IMR-90 (cell line): ENCODE data around the gene CDH13. TPM values are rescaled to one million over a fixed set of nuclear protein-coding genes. Genes with fewer than 3 reads are reported as not detected.

ENCODE experiments used
- ATAC-seq: fragments of 200-7000 bp; cut with Tn5 transposase; 2 replicates; pipeline ENCODE4 v1.9.1; 2020; ENCODE audit warnings: low read depth, mild to moderate bottlenecking, moderate library complexity
- BruUV-seq: library from RNA; stranded (reverse); fragments of 400-500 nt; replicated peaks from 2 replicates; lab custom pipeline; 2021; lab: Mats Ljungman, UMichigan
- CTCF ChIA-PET: fragments of 300-600 bp; formaldehyde crosslinking; extraction: SDS; loops from one replicate; lab custom pipeline; 2021; ENCODE audit warnings: antibody characterized with exemption; lab: Yijun Ruan, JAX
- POLR2A ChIA-PET: fragments of 300-600 bp; sonication (Branson Sonifier 250); formaldehyde crosslinking; loops from one replicate; lab custom pipeline; 2022; ENCODE audit warnings: antibody characterized with exemption; ENCODE audit not compliant: unreplicated experiment; lab: Charles Lee
- DNase-seq: peaks from one replicate; pipeline ENCODE4 v3.0.0; 2013
- H2AFZ ChIP-seq: replicated peaks from 2 replicates; pipeline ENCODE3; 2013; ENCODE audit warnings: low read length, mild to moderate bottlenecking; ENCODE audit not compliant: poor library complexity
- H2AK5ac ChIP-seq: 2 replicates; pipeline ENCODE4 v1.6.1; 2013; ENCODE audit warnings: low read depth, low read length, inconsistent platforms
- H2AK9ac ChIP-seq: replicated peaks from 2 replicates; pipeline ENCODE3; 2013; ENCODE audit warnings: mild to moderate bottlenecking, low read depth, low read length, moderate library complexity; ENCODE audit not compliant: poor library complexity
- H2BK120ac ChIP-seq: 2 replicates; pipeline ENCODE4 v1.6.1; 2013; ENCODE audit warnings: low read depth, low read length, inconsistent platforms
- H2BK15ac ChIP-seq: 3 replicates; pipeline ENCODE4 v1.6.1; 2013; ENCODE audit warnings: low read depth, low read length, inconsistent platforms
- H2BK20ac ChIP-seq: 2 replicates; pipeline ENCODE4 v1.6.1; 2013; ENCODE audit warnings: low read depth, mild to moderate bottlenecking, inconsistent platforms, low read length, moderate library complexity
- H2BK5ac ChIP-seq: 2 replicates; pipeline ENCODE4 v1.6.1; 2013; ENCODE audit warnings: mild to moderate bottlenecking, low read depth, low read length, inconsistent platforms; ENCODE audit not compliant: poor library complexity, severe bottlenecking
- H3K14ac ChIP-seq: replicated peaks from 2 replicates; pipeline ENCODE4 v1.6.1; 2013; ENCODE audit warnings: low read depth, low read length, inconsistent platforms
- H3K18ac ChIP-seq: 2 replicates; pipeline ENCODE4 v1.6.1; 2013; ENCODE audit warnings: low read depth, low read length, control low read depth
- H3K23ac ChIP-seq: 2 replicates; pipeline ENCODE4 v1.6.1; 2013; ENCODE audit warnings: low read depth, low read length, inconsistent platforms
- H3K27ac ChIP-seq: 2 replicates; pipeline ENCODE4 v1.5.1; 2013; ENCODE audit warnings: mild to moderate bottlenecking, control low read depth, low read length; ENCODE audit not compliant: insufficient read depth
- H3K27me3 ChIP-seq: 2 replicates; pipeline ENCODE4 v1.6.1; 2013; ENCODE audit warnings: low read length; ENCODE audit not compliant: control insufficient read depth, insufficient read depth
- H3K36me3 ChIP-seq: 2 replicates; pipeline ENCODE4 v1.6.1; 2013; ENCODE audit warnings: low read length, mixed read lengths; ENCODE audit not compliant: control insufficient read depth, insufficient read depth
- H3K4ac ChIP-seq: 2 replicates; pipeline ENCODE4 v1.6.1; 2013; ENCODE audit warnings: low read depth, low read length, inconsistent platforms
- H3K4me1 ChIP-seq: 2 replicates; pipeline ENCODE4 v1.6.1; 2013; ENCODE audit warnings: low read length, mixed read lengths; ENCODE audit not compliant: control insufficient read depth, insufficient read depth
- H3K4me2 ChIP-seq: 2 replicates; pipeline ENCODE4 v1.6.1; 2013; ENCODE audit warnings: low read depth, mild to moderate bottlenecking, control low read depth, low read length, moderate library complexity
- H3K4me3 ChIP-seq: 2 replicates; pipeline ENCODE4 v1.5.1; 2013; ENCODE audit warnings: low read depth, mild to moderate bottlenecking, control low read depth, low read length, moderate library complexity; ENCODE audit not compliant: insufficient read depth
- H3K56ac ChIP-seq: 2 replicates; pipeline ENCODE4 v1.6.1; 2013; ENCODE audit warnings: low read length, inconsistent platforms; ENCODE audit not compliant: insufficient read depth; ENCODE audit errors: extremely low read depth
- H3K79me1 ChIP-seq, 2 experiments: 2 replicates each; pipeline ENCODE4 v1.6.1; 2013; ENCODE audit warnings: low read length in 2 of 2, inconsistent platforms in 1 of 2, low read depth in 1 of 2
- H3K9ac ChIP-seq: 2 replicates; pipeline ENCODE4 v1.6.1; 2013; ENCODE audit warnings: low read depth, low read length, control low read depth
- H3K9me1 ChIP-seq: 2 replicates; pipeline ENCODE4 v1.6.1; 2013; ENCODE audit warnings: low read length, inconsistent platforms; ENCODE audit not compliant: insufficient read depth
- H3K9me3 ChIP-seq: 2 replicates; pipeline ENCODE4 v1.6.1; 2013; ENCODE audit warnings: low read length; ENCODE audit not compliant: control insufficient read depth, insufficient read depth
- H4K20me1 ChIP-seq: 2 replicates; pipeline ENCODE4 v1.6.1; 2013; ENCODE audit warnings: low read length, inconsistent platforms; ENCODE audit not compliant: insufficient read depth
- H4K5ac ChIP-seq: 2 replicates; pipeline ENCODE4 v1.6.1; 2013; ENCODE audit warnings: mild to moderate bottlenecking, low read depth, low read length, control low read depth
- H4K8ac ChIP-seq, 2 experiments: 2 replicates each; pipeline ENCODE4 v1.6.1; 2013; ENCODE audit warnings: low read depth in 2 of 2, low read length in 2 of 2, control low read depth in 1 of 2, inconsistent platforms in 1 of 2
- H4K91ac ChIP-seq: 2 replicates; pipeline ENCODE4 v1.6.1; 2013; ENCODE audit warnings: low read depth, low read length, inconsistent platforms; ENCODE audit not compliant: insufficient read depth
- NFE2L2 ChIP-seq: fragments of 150-350 bp; IDR thresholded peaks from 2 replicates; pipeline ENCODE4 v1.6.1; 2016; ENCODE audit warnings: low read depth, mild to moderate bottlenecking, low read length
- WGBS, 2 experiments: methylation state at CpG; one replicate each; pipeline versions ENCODE4 v1.1.5 to v1.1.7; 2013; ENCODE audit warnings: missing lambda C conversion rate in 2 of 2; ENCODE audit not compliant: insufficient read length in 1 of 2; ENCODE audit errors: extremely low coverage in 2 of 2; 5-methylcytosine and 5-hydroxymethylcytosine counted together
- dilution Hi-C: fragments of 300-500 bp; cut with HindIII; formaldehyde crosslinking; loops from one replicate; pipeline ENCODE4 v1.14.3; 2018; ENCODE audit warnings: low sequenced_read_pairs; ENCODE audit not compliant: unreplicated experiment
- in situ Hi-C: fragments of 300-500 bp; cut with MboI; formaldehyde crosslinking; loops from 3 replicates; pipeline ENCODE4 v1.14.3; 2019; ENCODE audit warnings: low sequenced_read_pairs, inconsistent platforms, mixed read lengths
- intact Hi-C: fragments of 100-400 bp; cut with micrococcal nuclease; formaldehyde crosslinking; loops from 2 replicates; pipeline ENCODE4 v1.10.0; 2022
- polyA plus RNA-seq, 3 experiments: library from polyadenylated mRNA; depleted of rRNA; stranded (reverse); fragments of >200 nt; gene quantifications; 2 replicates each; pipeline ENCODE4 v1.2.3, GENCODE V29; 2012; ENCODE audit warnings: low replicate concordance in 1 of 3
- total RNA-seq: library from RNA; depleted of rRNA; stranded (reverse); fragments of >200 nt; gene quantifications from 2 replicates; pipeline ENCODE4 v1.2.3, GENCODE V29; 2012

The CDH13 gene
- total and polyA plus RNA-seq, 2 of the 4 experiments (the other 2 are of a cell fraction) = 61.6 to 74.7 TPM

GRCh38 chr16:82924075-82924854 is 297.5 kb downstream of the CDH13 start:
- Histone ChIP-seq H2AK9ac (no peak overlapping the region), H4K5ac (no peak overlapping the region), H2BK20ac (no peak overlapping the region), H4K8ac (no peak overlapping the region), H2BK5ac (no peak overlapping the region), H2AFZ (no peak overlapping the region), H3K4me3 (no peak overlapping the region), H3K79me1 (no peaks in the 10 kb centered on the region; a peak in 1 of 4 replicates), H3K18ac (no peak overlapping the region), H3K14ac (no peak overlapping the region), H4K91ac (no peak overlapping the region), H3K9ac (no peak overlapping the region), H3K4ac (no peak overlapping the region), H3K56ac (no peak overlapping the region), H4K20me1 (no peaks in the 10 kb centered on the region), H3K27ac (no peak overlapping the region), H3K9me1 (no peaks in the 10 kb centered on the region; the same call in 1 of the 2 replicates), H3K27me3 (no peaks in the 10 kb centered on the region), H3K4me1 (no peaks in the 10 kb centered on the region), H2BK15ac (no peak overlapping the region), H3K4me2 (no peak overlapping the region), H2AK5ac (no peak overlapping the region), H3K23ac (no peak overlapping the region), H3K9me3 (peaks cover 3% of the 10 kb centered on the region), H2BK120ac (no peak overlapping the region), H3K36me3 (no peaks in the 10 kb centered on the region)
- TF ChIP-seq NFE2L2 = no peak
- DNase-seq (no peak), ATAC-seq (no peak)
- no CpG with 5 or more reads among the region's 10 CpGs for WGBS, 2 experiments
- BruUV-seq = no TSS peak
- dilution Hi-C loops = no loop called here
- ChIA-PET POLR2A (no interaction called here), CTCF (no interaction called here)
- intact Hi-C loops = no loop called here
- in situ Hi-C loops = no loop called here
